HUES6 (cell line): Measurements from ENCODE around the gene TAF11L2.
"Not testable (repeated sequence)": the region's sequence is repeated elsewhere in the genome, so short reads cannot be mapped to it uniquely, and the experiment has no call there.

Experiments
- H3K27ac ChIP-seq: 2 replicates; pipeline ENCODE4 v1.7.0; 2013; ENCODE audit warnings: low read depth, mild to moderate bottlenecking, low read length, inconsistent platforms
- H3K27me3 ChIP-seq: 2 replicates; pipeline ENCODE4 v1.6.1; 2013; ENCODE audit warnings: low read length; ENCODE audit not compliant: control insufficient read depth, insufficient read depth
- H3K36me3 ChIP-seq: 2 replicates; pipeline ENCODE4 v1.6.1; 2013; ENCODE audit warnings: low read length; ENCODE audit not compliant: control insufficient read depth, insufficient read depth
- H3K4me1 ChIP-seq: 2 replicates; pipeline ENCODE4 v1.6.1; 2013; ENCODE audit warnings: low read length; ENCODE audit not compliant: control insufficient read depth, insufficient read depth
- H3K4me3 ChIP-seq: 2 replicates; pipeline ENCODE4 v1.5.1; 2013; ENCODE audit warnings: low read depth, low read length
- H3K9ac ChIP-seq: one replicate; pipeline ENCODE4 v1.6.1; 2013; ENCODE audit warnings: mild to moderate bottlenecking, low read length
- H3K9me3 ChIP-seq: 2 replicates; pipeline ENCODE4 v1.6.1; 2013; ENCODE audit warnings: low read depth, low read length; ENCODE audit not compliant: control insufficient read depth, insufficient read depth

The TAF11L2 gene

GRCh38 chr5:17524935-17525334 is 26.9 kb downstream of the TAF11L2 start, which contains the start of gene TAF11L5:
TSS of gene TAF11L5 (plus strand) at chr5:17525235.
- H3K9me3 ChIP-seq, H3K9ac ChIP-seq, H3K27ac ChIP-seq, H3K4me1 ChIP-seq, H3K36me3 ChIP-seq, H3K27me3 ChIP-seq, H3K4me3 ChIP-seq: not testable (repeated sequence)

GRCh38 chr5:17526504-17526903 is 28.5 kb downstream of the TAF11L2 start:
- H3K9me3 ChIP-seq, H3K4me1 ChIP-seq, H3K4me3 ChIP-seq, H3K27me3 ChIP-seq, H3K36me3 ChIP-seq, H3K9ac ChIP-seq, H3K27ac ChIP-seq: not testable (repeated sequence)

GRCh38 chr5:17528369-17528768 is 30.3 kb downstream of the TAF11L2 start, which contains the start of gene TAF11L6:
TSS of gene TAF11L6 (plus strand) at chr5:17528669.
- not testable (repeated sequence) for H3K4me3 ChIP-seq, H3K27me3 ChIP-seq, H3K36me3 ChIP-seq, H3K4me1 ChIP-seq, H3K9me3 ChIP-seq, H3K9ac ChIP-seq, H3K27ac ChIP-seq
